Astrocyte (in vitro differentiated cells and primary cell): ENCODE measurements around the gene REXO1. TPM values are rescaled to one million over a fixed set of nuclear protein-coding genes. Genes with fewer than 3 reads are reported as not detected.

Experiments used
- DNase-seq: peaks from one replicate; pipeline ENCODE4 v3.0.0-alpha.2; 2010; ENCODE audit warnings: low read depth
- FAIRE-seq: peaks from 2 replicates; lab custom pipeline; 2011; peaks lifted over from hg19 to GRCh38; lab: Jason Lieb, UNC
- H2AFZ ChIP-seq: 2 replicates; pipeline ENCODE4 v1.6.0; 2012; ENCODE audit warnings: low read depth, low read length, inconsistent platforms
- H3K27ac ChIP-seq: 2 replicates; pipeline ENCODE4 v1.5.1; 2011; ENCODE audit warnings: low read depth, low read length, inconsistent platforms
- H3K27me3 ChIP-seq: 2 replicates; pipeline ENCODE4 v1.6.0; 2011; ENCODE audit warnings: low read length, inconsistent platforms; ENCODE audit not compliant: insufficient read depth
- H3K36me3 ChIP-seq: 2 replicates; pipeline ENCODE4 v1.5.1; 2011; ENCODE audit warnings: low read length, inconsistent platforms; ENCODE audit not compliant: insufficient read depth
- H3K4me1 ChIP-seq: 2 replicates; pipeline ENCODE4 v1.5.1; 2011; ENCODE audit warnings: low read length, inconsistent platforms; ENCODE audit not compliant: insufficient read depth
- H3K4me2 ChIP-seq: 2 replicates; pipeline ENCODE4 v1.6.0; 2012; ENCODE audit warnings: low read length, inconsistent platforms
- H3K4me3 ChIP-seq: 2 replicates; pipeline ENCODE4 v1.5.1; 2011; ENCODE audit warnings: low read depth, mild to moderate bottlenecking, low read length, inconsistent platforms; ENCODE audit not compliant: insufficient read depth
- H3K79me2 ChIP-seq: 2 replicates; pipeline ENCODE4 v1.6.0; 2012; ENCODE audit warnings: mild to moderate bottlenecking, low read length, inconsistent platforms; ENCODE audit not compliant: insufficient read depth
- H3K9ac ChIP-seq: 2 replicates; pipeline ENCODE4 v1.6.0; 2012; ENCODE audit warnings: mild to moderate bottlenecking, low read length, inconsistent platforms
- H3K9me3 ChIP-seq: 2 replicates; pipeline ENCODE4 v1.5.1; 2012; ENCODE audit warnings: low read depth, mild to moderate bottlenecking, low read length, inconsistent platforms; ENCODE audit not compliant: insufficient read depth
- H4K20me1 ChIP-seq: 2 replicates; pipeline ENCODE4 v1.6.0; 2012; ENCODE audit warnings: low read length, inconsistent platforms; ENCODE audit not compliant: insufficient read depth
- H3K27ac Mint-ChIP-seq: one replicate; pipeline ENCODE4 v1.8.0; 2021; ENCODE audit warnings: mild to moderate bottlenecking, mixed read lengths; ENCODE audit not compliant: unreplicated experiment
- H3K27me3 Mint-ChIP-seq: one replicate; pipeline ENCODE4 v1.8.0; 2021; ENCODE audit warnings: low read depth, mixed read lengths; ENCODE audit not compliant: unreplicated experiment
- H3K36me3 Mint-ChIP-seq: one replicate; pipeline ENCODE4 v1.8.0; 2021; ENCODE audit warnings: low read depth, mixed read lengths; ENCODE audit not compliant: unreplicated experiment
- H3K4me1 Mint-ChIP-seq: one replicate; pipeline ENCODE4 v1.8.0; 2021; ENCODE audit warnings: low read depth, mixed read lengths; ENCODE audit not compliant: unreplicated experiment
- H3K4me3 Mint-ChIP-seq: one replicate; pipeline ENCODE4 v1.8.0; 2021; ENCODE audit warnings: mild to moderate bottlenecking, moderate library complexity, mixed read lengths; ENCODE audit not compliant: unreplicated experiment
- H3K9me3 Mint-ChIP-seq: one replicate; pipeline ENCODE4 v1.8.0; 2021; ENCODE audit warnings: mild to moderate bottlenecking, mixed read lengths; ENCODE audit not compliant: unreplicated experiment
- EZH2 ChIP-seq: IDR thresholded peaks from 2 replicates; pipeline ENCODE4 v1.6.1; 2012; ENCODE audit warnings: mild to moderate bottlenecking, low read length, inconsistent platforms; ENCODE audit not compliant: insufficient read depth
- total RNA-seq: library from RNA; stranded (reverse); gene quantifications from 2 replicates; pipeline ENCODE4 v1.2.1, GENCODE V29; 2021
- TF ChIP-seq, protein P1 (sequence below): IDR thresholded peaks from 2 replicates; pipeline ENCODE4 v1.5.1; 2011; ENCODE audit warnings: low read depth, mild to moderate bottlenecking, inconsistent platforms, low read length, moderate library complexity; ENCODE audit not compliant: insufficient read depth

The REXO1 gene
- total RNA-seq, 1 donor from 2014 or later = 35.5 TPM

DNA sequence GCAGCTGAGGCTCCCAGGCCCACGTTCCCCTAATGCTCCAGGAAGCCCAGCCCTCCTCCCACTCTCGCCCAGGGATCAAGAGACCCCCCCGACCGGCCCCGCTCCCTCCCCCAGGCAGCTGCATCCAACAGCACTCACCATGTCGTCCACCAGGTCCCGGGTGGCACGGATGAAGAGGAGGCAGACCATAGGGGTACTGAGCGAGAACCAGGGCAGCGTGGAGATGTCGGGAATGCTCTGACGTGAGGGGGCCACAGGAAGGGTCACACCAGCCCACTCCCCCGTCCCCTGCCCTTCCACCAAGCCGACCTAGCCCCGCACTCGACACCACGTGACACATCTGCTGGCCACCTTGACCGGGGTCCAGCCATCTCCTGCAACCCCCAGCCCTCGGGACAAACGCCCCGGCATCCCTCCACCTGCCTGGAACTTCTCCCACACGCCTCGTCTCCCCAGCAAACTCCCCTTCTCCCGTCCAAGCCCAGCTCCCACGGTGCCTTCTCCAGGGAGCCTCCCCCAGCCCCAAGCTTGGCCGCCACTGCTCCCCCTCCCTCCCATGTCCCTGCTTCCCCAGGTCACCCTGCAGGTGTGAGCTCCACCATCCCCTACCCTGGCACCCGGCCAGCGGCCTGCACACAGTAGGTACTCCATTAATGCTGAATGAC, 41.1 kb downstream of the REXO1 start:
- Histone ChIP-seq H4K20me1 (no peaks in the 10 kb centered on the region), H3K27ac (no peak overlapping the region), H2AFZ (no peak overlapping the region), H3K4me3 (no peak overlapping the region), H3K9ac (no peak overlapping the region), H3K4me2 (no peak overlapping the region), H3K36me3 (no peaks in the 10 kb centered on the region), H3K79me2 (no peaks in the 10 kb centered on the region), H3K9me3 (no peaks in the 10 kb centered on the region), H3K4me1 (peaks cover 6% of the 10 kb centered on the region), H3K27me3 (no peaks in the 10 kb centered on the region)
- H3K27ac Mint-ChIP-seq = no peak overlapping the region
- no peak overlapping the region for H3K4me3 Mint-ChIP-seq
- DNase-seq = no peak
- H3K36me3 Mint-ChIP-seq = peaks cover 14% of the 10 kb centered on the region
- FAIRE-seq = no peak
- peaks cover 3% of the 10 kb centered on the region for H3K9me3 Mint-ChIP-seq
- H3K4me1 Mint-ChIP-seq = no peaks in the 10 kb centered on the region
- H3K27me3 Mint-ChIP-seq = peaks cover 12% of the 10 kb centered on the region
- TF ChIP-seq, protein P1, sequence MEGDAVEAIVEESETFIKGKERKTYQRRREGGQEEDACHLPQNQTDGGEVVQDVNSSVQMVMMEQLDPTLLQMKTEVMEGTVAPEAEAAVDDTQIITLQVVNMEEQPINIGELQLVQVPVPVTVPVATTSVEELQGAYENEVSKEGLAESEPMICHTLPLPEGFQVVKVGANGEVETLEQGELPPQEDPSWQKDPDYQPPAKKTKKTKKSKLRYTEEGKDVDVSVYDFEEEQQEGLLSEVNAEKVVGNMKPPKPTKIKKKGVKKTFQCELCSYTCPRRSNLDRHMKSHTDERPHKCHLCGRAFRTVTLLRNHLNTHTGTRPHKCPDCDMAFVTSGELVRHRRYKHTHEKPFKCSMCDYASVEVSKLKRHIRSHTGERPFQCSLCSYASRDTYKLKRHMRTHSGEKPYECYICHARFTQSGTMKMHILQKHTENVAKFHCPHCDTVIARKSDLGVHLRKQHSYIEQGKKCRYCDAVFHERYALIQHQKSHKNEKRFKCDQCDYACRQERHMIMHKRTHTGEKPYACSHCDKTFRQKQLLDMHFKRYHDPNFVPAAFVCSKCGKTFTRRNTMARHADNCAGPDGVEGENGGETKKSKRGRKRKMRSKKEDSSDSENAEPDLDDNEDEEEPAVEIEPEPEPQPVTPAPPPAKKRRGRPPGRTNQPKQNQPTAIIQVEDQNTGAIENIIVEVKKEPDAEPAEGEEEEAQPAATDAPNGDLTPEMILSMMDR = no peak
- no peak for TF ChIP-seq EZH2

DNA sequence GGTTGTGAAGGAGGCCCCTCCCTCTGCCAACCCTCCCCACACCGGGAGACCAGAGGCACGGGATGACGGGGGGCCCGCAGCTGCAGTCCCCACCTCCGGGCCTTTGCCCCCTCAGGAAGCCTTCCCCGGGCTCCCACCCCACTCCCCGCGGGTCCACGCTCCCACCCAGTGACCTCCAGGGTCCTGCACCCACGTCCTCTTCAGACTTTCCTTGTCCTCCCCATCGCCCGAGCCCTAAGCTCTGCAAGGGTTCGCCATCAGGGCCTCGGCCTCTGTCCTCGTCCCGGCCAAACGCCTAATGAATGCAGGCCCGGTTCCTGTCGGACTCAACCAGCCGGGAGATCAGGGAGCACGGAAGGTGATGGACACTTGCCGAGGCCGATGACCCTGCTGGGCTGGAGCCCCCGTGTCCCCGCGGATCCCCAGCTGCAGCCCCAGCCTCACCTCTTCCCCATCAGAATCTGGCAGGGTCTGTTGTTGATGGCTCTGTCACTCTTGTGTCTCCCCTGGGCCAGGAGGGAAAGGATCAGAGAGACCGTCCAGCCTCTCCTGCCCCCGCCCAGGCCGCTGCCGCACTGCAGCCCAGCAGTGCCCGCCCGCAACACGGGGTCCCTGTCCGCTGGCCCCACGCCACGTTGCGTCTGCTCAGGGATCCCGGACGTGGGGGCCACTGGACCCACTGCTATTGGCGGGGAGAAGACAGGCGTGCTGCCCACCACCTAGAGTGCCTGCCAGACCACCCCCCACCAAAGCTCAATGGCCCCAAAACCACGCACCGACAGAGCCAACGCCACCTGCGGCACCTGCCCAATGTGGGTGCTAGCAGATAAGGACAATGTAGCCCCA, 41.9 kb downstream of the REXO1 start:
- H3K9me3 ChIP-seq = no peaks in the 10 kb centered on the region
- FAIRE-seq (no peak), DNase-seq (no peak)
- no peak overlapping the region for H3K4me3 ChIP-seq
- Mint-ChIP-seq H3K9me3 (peaks cover 3% of the 10 kb centered on the region), H3K4me1 (no peaks in the 10 kb centered on the region), H3K36me3 (peaks cover 14% of the 10 kb centered on the region), H3K4me3 (no peak overlapping the region), H3K27ac (no peak overlapping the region), H3K27me3 (peaks cover 12% of the 10 kb centered on the region)
- no peak overlapping the region for H3K9ac ChIP-seq
- no peaks in the 10 kb centered on the region for H3K79me2 ChIP-seq
- no peaks in the 10 kb centered on the region for H3K36me3 ChIP-seq
- no peaks in the 10 kb centered on the region for H4K20me1 ChIP-seq
- peaks cover 2% of the 10 kb centered on the region for H3K4me1 ChIP-seq
- H2AFZ ChIP-seq = no peak overlapping the region
- H3K4me2 ChIP-seq = no peak overlapping the region
- no peak for TF ChIP-seq EZH2
- TF ChIP-seq, protein P1 = no peak
- no peaks in the 10 kb centered on the region for H3K27me3 ChIP-seq
- H3K27ac ChIP-seq = no peak overlapping the region
